Gastroesophageal sphincter (tissue), 4 donors: ENCODE measurements around the gene AP3D1. TPM values are rescaled to one million over a fixed set of nuclear protein-coding genes. Genes with fewer than 3 reads are reported as not detected.
A peak's percentile ranks its signal among the peaks of the same experiment; 100 is the strongest.
"Not testable (repeated sequence)": the region's sequence is repeated elsewhere in the genome, so short reads cannot be mapped to it uniquely, and the experiment has no call there.

Experiments used
- ATAC-seq: fragments of 150-250 bp; one replicate; pipeline ENCODE4 v1.9.1; 2016; ENCODE audit warnings: mild to moderate bottlenecking, moderate library complexity
- H3K27ac ChIP-seq, 4 donors: fragments of 200-600 bp; sonication (generic) in 3 of 4; 1 replicate in 3 of 4; 2 replicates in 1 of 4; pipeline ENCODE4 v1.5.1; 2016 to 2019
- H3K27me3 ChIP-seq: fragments of 200-600 bp; sonication (generic); one replicate; pipeline ENCODE4 v1.5.1; 2019
- H3K36me3 ChIP-seq, 2 donors: fragments of 200-600 bp; sonication (generic); one replicate each; pipeline ENCODE4 v1.5.1; 2019; ENCODE audit warnings: control low read depth in 1 of 2
- H3K4me1 ChIP-seq, 3 donors: fragments of 200-600 bp; sonication (generic); 1 replicate in 2 of 3; 2 replicates in 1 of 3; pipeline ENCODE4 v1.5.1; 2016 to 2019; ENCODE audit warnings: control low read depth in 2 of 3
- H3K4me3 ChIP-seq, 2 donors: fragments of 200-600 bp; sonication (generic); one replicate each; pipeline ENCODE4 v1.5.1; 2019; ENCODE audit warnings: mild to moderate bottlenecking in 1 of 2, moderate library complexity in 1 of 2
- H3K9me3 ChIP-seq, 3 donors: fragments of 200-600 bp; sonication (generic); one replicate each; pipeline ENCODE4 v1.5.1; 2017 to 2019; ENCODE audit warnings: control low read depth in 2 of 3
- EP300 ChIP-seq: sonication (generic); formaldehyde crosslinking; IDR thresholded peaks from one replicate; pipeline ENCODE4 v1.6.1; 2017; ENCODE audit warnings: antibody characterized with exemption, mild to moderate bottlenecking
- POLR2A ChIP-seq, 2 donors: fragments of 450-650 bp; IDR thresholded peaks; one replicate each; pipeline ENCODE4 v1.6.1; 2017; ENCODE audit warnings: antibody characterized with exemption in 2 of 2, mild to moderate bottlenecking in 2 of 2, moderate library complexity in 1 of 2
- POLR2AphosphoS5 ChIP-seq: sonication (generic); formaldehyde crosslinking; IDR thresholded peaks from one replicate; pipeline ENCODE4 v1.6.1; 2017; ENCODE audit warnings: antibody characterized with exemption
- WGBS, 2 donors: methylation state at CpG; one replicate each; pipeline ENCODE4 v1.1.5; 2018; ENCODE audit warnings: low coverage in 1 of 2; 5-methylcytosine and 5-hydroxymethylcytosine counted together
- total RNA-seq, 4 donors: library from RNA; depleted of rRNA; stranded (reverse); fragments of >200 nt; gene quantifications; one replicate each; pipeline ENCODE4 v1.1.0, GENCODE V29; 2016
- TF ChIP-seq, protein P1 (sequence below), 4 experiments: fragments of 200-600 bp in 2 of 4; fragments of 450-650 bp in 2 of 4; sonication (generic) in 1 of 4; IDR thresholded peaks; one replicate each; pipeline ENCODE4 v1.5.1; 2017 to 2019; ENCODE audit warnings: antibody characterized with exemption in 4 of 4, mild to moderate bottlenecking in 2 of 4, moderate library complexity in 2 of 4

The AP3D1 gene
- total RNA-seq, 4 donors from 2014 or later, result 69.9 to 132 (median 73.8) TPM

DNA sequence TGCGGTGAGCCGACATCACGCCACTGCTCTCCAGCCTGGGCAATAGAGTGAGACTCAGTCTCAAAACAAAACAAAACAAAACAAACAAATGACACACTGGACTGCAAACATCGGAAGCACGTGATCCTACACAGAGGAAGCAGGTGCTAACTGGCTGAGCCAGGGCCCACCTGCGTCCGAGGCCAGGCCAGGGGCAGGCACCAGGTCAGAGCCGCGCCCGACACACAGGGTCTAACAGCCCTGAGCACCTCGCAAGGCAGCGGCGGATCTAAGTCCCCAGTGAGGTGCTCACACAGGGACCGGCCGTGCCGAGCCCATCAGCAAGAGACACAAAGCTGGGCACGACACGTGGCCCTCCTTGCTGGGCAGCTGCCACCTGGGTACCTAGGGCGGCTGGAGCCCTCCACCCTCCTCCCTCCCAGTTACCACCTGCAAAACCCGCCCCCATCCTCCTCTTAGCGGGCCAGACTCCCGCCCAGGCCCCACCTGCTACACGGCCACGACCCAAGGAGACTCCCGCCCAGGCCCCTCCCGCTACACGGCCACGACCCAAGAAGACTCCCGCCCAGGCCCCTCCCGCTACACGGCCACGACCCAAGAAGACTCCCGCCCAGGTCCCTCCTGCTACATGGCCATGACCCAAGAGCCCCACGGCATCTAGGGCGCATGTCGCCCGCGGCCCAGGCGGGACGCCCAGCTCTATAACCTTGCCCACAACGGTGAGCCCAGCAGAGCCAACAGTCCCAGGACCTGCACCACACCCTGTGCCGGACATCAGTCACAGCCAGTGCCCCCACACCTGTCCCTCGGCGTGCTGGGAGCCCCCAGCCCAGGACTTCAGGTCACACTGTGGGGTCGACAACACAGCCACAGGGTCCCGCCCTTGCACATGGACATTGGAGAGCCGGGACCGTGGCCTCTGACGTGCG lies 15.6 kb downstream of the AP3D1 start:
- 96 to 97% methylated on average over 8 to 10 of the region's 50 CpGs for WGBS, 2 donors
- Histone ChIP-seq H3K27ac (no peak overlapping the region), H3K4me1 (peaks cover 0 to 6% (median 0%) of the 10 kb centered on the region in 3 donors), H3K36me3 (peaks cover 0 to 95% of the 10 kb centered on the region in 2 donors), H3K27me3 (no peaks in the 10 kb centered on the region), H3K9me3 (no peaks in the 10 kb centered on the region), H3K4me3 (no peak overlapping the region)
- TF ChIP-seq POLR2AphosphoS5, result no peak
- TF ChIP-seq, protein P1, sequence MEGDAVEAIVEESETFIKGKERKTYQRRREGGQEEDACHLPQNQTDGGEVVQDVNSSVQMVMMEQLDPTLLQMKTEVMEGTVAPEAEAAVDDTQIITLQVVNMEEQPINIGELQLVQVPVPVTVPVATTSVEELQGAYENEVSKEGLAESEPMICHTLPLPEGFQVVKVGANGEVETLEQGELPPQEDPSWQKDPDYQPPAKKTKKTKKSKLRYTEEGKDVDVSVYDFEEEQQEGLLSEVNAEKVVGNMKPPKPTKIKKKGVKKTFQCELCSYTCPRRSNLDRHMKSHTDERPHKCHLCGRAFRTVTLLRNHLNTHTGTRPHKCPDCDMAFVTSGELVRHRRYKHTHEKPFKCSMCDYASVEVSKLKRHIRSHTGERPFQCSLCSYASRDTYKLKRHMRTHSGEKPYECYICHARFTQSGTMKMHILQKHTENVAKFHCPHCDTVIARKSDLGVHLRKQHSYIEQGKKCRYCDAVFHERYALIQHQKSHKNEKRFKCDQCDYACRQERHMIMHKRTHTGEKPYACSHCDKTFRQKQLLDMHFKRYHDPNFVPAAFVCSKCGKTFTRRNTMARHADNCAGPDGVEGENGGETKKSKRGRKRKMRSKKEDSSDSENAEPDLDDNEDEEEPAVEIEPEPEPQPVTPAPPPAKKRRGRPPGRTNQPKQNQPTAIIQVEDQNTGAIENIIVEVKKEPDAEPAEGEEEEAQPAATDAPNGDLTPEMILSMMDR (IDR thresholded peaks at IDR 0.05), result no peak
- no peak for TF ChIP-seq EP300
- TF ChIP-seq POLR2A (IDR thresholded peaks at IDR 0.05), result no peak
- no peak for ATAC-seq

GRCh38 chr19:2132731-2133490 lies 18.5 kb downstream of the AP3D1 start:
- no peak overlapping the region for H3K4me3 ChIP-seq
- no peaks in the 10 kb centered on the region for H3K9me3 ChIP-seq
- no peak overlapping the region for H3K27ac ChIP-seq
- no peaks in the 10 kb centered on the region for H3K4me1 ChIP-seq
- no peaks in the 10 kb centered on the region for H3K27me3 ChIP-seq
- WGBS, 2 donors, result 79 to 100% methylated on average over 2 to 8 of the region's 19 CpGs
- peaks cover 0 to 96% of the 10 kb centered on the region in 2 donors for H3K36me3 ChIP-seq
- no peak for TF ChIP-seq EP300
- TF ChIP-seq, protein P1 (IDR thresholded peaks at IDR 0.05), result no peak
- no peak for TF ChIP-seq POLR2A (IDR thresholded peaks at IDR 0.05)
- no peak for TF ChIP-seq POLR2AphosphoS5
- peak; percentile 28 for ATAC-seq

DNA sequence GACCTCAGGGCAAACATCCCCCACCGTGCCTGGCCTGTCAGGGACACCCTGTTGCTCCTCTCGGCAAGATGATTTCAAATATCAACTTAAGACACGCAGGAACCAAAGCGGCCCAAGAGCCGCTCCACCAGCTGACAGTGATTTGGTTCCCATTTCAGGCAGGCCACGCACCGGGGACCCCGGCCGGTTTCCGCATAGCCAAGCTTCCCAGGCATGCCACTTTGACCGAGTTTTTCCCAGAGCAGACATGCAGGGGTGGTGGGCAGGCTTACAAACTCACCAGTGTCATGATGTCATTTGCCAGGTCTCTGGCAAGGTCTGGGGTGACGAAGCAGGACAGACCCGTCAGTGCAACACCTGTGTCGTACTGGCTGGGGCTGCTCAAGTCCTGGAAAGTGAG lies 19.2 kb downstream of the AP3D1 start:
- Histone ChIP-seq H3K27me3 (no peaks in the 10 kb centered on the region), H3K36me3 (peaks cover 0 to 96% of the 10 kb centered on the region in 2 donors), H3K27ac (no peak overlapping the region), H3K4me1 (no peaks in the 10 kb centered on the region), H3K4me3 (no peak overlapping the region), H3K9me3 (no peaks in the 10 kb centered on the region)
- TF ChIP-seq EP300, result no peak
- no peak for ATAC-seq
- WGBS, 2 donors, result 100% methylated on average over 4 of the region's 14 CpGs; no CpG with 5 or more reads in 1 of the 2 donors

DNA sequence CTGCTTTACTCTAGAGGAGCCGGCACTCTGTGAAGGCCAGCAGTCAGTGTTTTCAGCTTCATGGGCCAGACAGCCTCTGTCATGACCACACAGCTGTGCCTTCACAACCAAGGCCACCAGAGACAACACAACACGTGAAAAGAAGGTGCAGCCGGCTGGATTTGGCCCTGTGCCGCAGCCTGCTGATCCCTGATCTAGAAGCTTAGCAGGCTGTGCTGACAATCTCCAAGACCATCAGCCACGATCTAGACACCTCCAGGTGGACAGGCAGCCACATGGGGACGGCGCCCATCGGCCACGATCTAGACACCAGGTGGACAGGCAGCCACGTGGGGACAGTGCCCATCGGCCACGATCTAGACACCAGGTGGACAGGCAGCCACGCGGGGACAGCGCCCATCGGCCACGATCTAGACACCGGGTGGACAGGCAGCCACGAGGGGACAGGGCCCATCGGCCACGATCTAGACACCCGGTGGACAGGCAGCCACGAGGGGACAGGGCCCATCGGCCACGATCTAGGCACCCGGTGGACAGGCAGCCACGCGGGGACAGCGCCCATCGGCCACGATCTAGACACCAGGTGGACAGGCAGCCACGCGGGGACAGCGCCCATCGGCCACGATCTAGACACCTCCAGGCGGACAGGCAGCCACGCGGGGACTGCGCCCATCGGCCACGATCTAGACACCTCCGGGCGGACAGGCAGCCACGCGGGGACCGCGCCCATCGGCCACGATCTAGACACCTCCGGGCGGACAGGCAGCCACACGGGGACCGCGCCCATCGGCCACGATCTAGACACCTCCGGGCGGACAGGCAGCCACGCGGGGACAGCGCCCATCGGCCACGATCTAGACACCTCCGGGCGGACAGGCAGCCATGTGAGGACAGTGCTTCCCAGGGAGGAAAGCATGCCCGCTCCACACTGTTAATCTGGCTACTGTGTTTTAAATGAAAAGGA lies 20.1 kb downstream of the AP3D1 start:
- not testable (repeated sequence) for ATAC-seq, H3K27me3 ChIP-seq, H3K9me3 ChIP-seq, H3K4me1 ChIP-seq, H3K27ac ChIP-seq, H3K4me3 ChIP-seq
- peaks cover 0 to 96% of the 10 kb centered on the region in 2 donors for H3K36me3 ChIP-seq
- 87% methylated on average over 11 of the region's 67 CpGs; no CpG with 5 or more reads in 1 of the 2 donors for WGBS, 2 donors

GRCh38 chr19:2129892-2130770 lies 21.2 kb downstream of the AP3D1 start:
- Histone ChIP-seq H3K4me3 (no peak overlapping the region), H3K27ac (no peak overlapping the region), H3K27me3 (no peaks in the 10 kb centered on the region), H3K9me3 (no peaks in the 10 kb centered on the region), H3K36me3 (peaks cover 0 to 96% of the 10 kb centered on the region in 2 donors), H3K4me1 (no peaks in the 10 kb centered on the region)
- WGBS, 2 donors, result 86% methylated on average over 6 of the region's 28 CpGs; no CpG with 5 or more reads in 1 of the 2 donors
- TF ChIP-seq POLR2A (IDR thresholded peaks at IDR 0.05) (no peak), POLR2AphosphoS5 (no peak), EP300 (no peak)
- TF ChIP-seq, protein P1 (IDR thresholded peaks at IDR 0.05), result no peak
- no peak for ATAC-seq
